Liver (tissue), 9 donors: Measurements from ENCODE around the gene ANTXR1. TPM values are rescaled to one million over a fixed set of nuclear protein-coding genes. Genes with fewer than 3 reads are reported as not detected.

Experiments used
- DNase-seq: peaks from one replicate; pipeline ENCODE4 v3.0.0-alpha.2; 2017; ENCODE audit warnings: low spot score
- H3K27ac ChIP-seq, 2 donors: one replicate each; pipeline ENCODE4 v1.7.0; 2013; ENCODE audit warnings: inconsistent platforms in 2 of 2, low read length in 2 of 2, control low read depth in 1 of 2, low read depth in 1 of 2, mild to moderate bottlenecking in 1 of 2
- H3K27me3 ChIP-seq, 4 donors: one replicate each; pipeline versions ENCODE4 v1.6.1 to v1.7.0; 2013; ENCODE audit warnings: low read length in 3 of 4, inconsistent platforms in 1 of 4, mild to moderate bottlenecking in 1 of 4, moderate library complexity in 1 of 4; ENCODE audit not compliant: control insufficient read depth in 4 of 4, insufficient read depth in 4 of 4
- H3K36me3 ChIP-seq, 4 donors: one replicate each; pipeline versions ENCODE4 v1.6.1 to v1.7.0; 2013; ENCODE audit warnings: low read length in 3 of 4, mild to moderate bottlenecking in 3 of 4, low read depth in 1 of 4, moderate library complexity in 1 of 4; ENCODE audit not compliant: control insufficient read depth in 4 of 4, insufficient read depth in 3 of 4
- H3K4me1 ChIP-seq, 4 donors: one replicate each; pipeline versions ENCODE4 v1.6.1 to v1.7.0; 2013; ENCODE audit warnings: low read length in 3 of 4, mild to moderate bottlenecking in 3 of 4, moderate library complexity in 1 of 4; ENCODE audit not compliant: control insufficient read depth in 4 of 4, insufficient read depth in 4 of 4
- H3K4me3 ChIP-seq, 3 donors: one replicate each; pipeline versions ENCODE4 v1.6.1 to v1.7.0; 2013; ENCODE audit warnings: low read length in 3 of 3, control low read depth in 1 of 3, low read depth in 1 of 3, mild to moderate bottlenecking in 1 of 3
- H3K9ac ChIP-seq, 2 donors: one replicate each; pipeline ENCODE4 v1.7.0; 2013; ENCODE audit warnings: low read length in 2 of 2, mild to moderate bottlenecking in 2 of 2, moderate library complexity in 2 of 2, control low read depth in 1 of 2, low read depth in 1 of 2
- H3K9me3 ChIP-seq, 4 donors: one replicate each; pipeline versions ENCODE4 v1.6.1 to v1.7.0; 2013; ENCODE audit warnings: low read length in 3 of 4; ENCODE audit not compliant: control insufficient read depth in 4 of 4
- ATF3 ChIP-seq: IDR thresholded peaks from 2 replicates; pipeline ENCODE4 v1.6.1; 2016; ENCODE audit warnings: antibody characterized with exemption
- CTCF ChIP-seq: fragments of 150-350 bp; IDR thresholded peaks from 2 replicates; pipeline ENCODE4 v1.5.1; 2017; ENCODE audit warnings: improper control_type of control experiment, low read depth, low read length; ENCODE audit not compliant: missing input control
- EGR1 ChIP-seq, 2 donors: IDR thresholded peaks; 2 replicates each; pipeline ENCODE4 v1.6.1; 2016 to 2018; ENCODE audit warnings: antibody characterized with exemption in 2 of 2, low read depth in 2 of 2
- GABPA ChIP-seq, 2 donors: IDR thresholded peaks in 1 of 2; conservative IDR thresholded peaks in 1 of 2; 2 replicates each; pipeline ENCODE4 v1.6.1; 2016; ENCODE audit warnings: antibody characterized with exemption in 2 of 2, mild to moderate bottlenecking in 1 of 2, moderate library complexity in 1 of 2
- HNF4G ChIP-seq: IDR thresholded peaks from 2 replicates; pipeline ENCODE4 v1.6.1; 2016; ENCODE audit warnings: antibody characterized with exemption
- JUND ChIP-seq, 2 donors: IDR thresholded peaks; 2 replicates each; pipeline ENCODE4 v1.6.1; 2016; ENCODE audit warnings: antibody characterized with exemption in 2 of 2
- SP1 ChIP-seq: IDR thresholded peaks from 2 replicates; pipeline ENCODE4 v1.6.1; 2018; ENCODE audit warnings: antibody characterized with exemption, mild to moderate bottlenecking
- TAF1 ChIP-seq: conservative IDR thresholded peaks from 2 replicates; pipeline ENCODE4 v1.6.1; 2016; ENCODE audit warnings: antibody characterized with exemption, mild to moderate bottlenecking
- YY1 ChIP-seq: IDR thresholded peaks from 2 replicates; pipeline ENCODE4 v1.6.1; 2016; ENCODE audit warnings: antibody characterized with exemption, mild to moderate bottlenecking
- ZBTB33 ChIP-seq: IDR thresholded peaks from 2 replicates; pipeline ENCODE4 v1.6.1; 2016; ENCODE audit warnings: antibody characterized with exemption
- WGBS: extraction: QIAGEN DNeasy Blood & Tissue Kit; methylation state at CpG from one replicate; pipeline ENCODE4 v1.1.7; 2013; 5-methylcytosine and 5-hydroxymethylcytosine counted together
- polyA plus RNA-seq, 2 donors: library from polyadenylated mRNA; stranded (reverse) in 1 of 2; unstranded in 1 of 2; fragments of 200-250 nt in 1 of 2; fragments of >200 nt in 1 of 2; fragmentation: Nextera tagmentation in 1 of 2; extraction: Ambion mirVana in 1 of 2; gene quantifications; one replicate each; pipeline versions ENCODE4 v1.2.1 to v1.2.3, GENCODE V29; 2013 to 2015
- total RNA-seq, 2 donors: library from RNA; depleted of rRNA; stranded (reverse); fragments of >200 nt; gene quantifications; one replicate each; pipeline ENCODE4 v1.2.3, GENCODE V29; 2014
- TF ChIP-seq, protein P1 (sequence below): IDR thresholded peaks from 2 replicates; pipeline ENCODE4 v1.6.1; 2016; ENCODE audit warnings: antibody characterized with exemption, mild to moderate bottlenecking
- TF ChIP-seq, protein P2 (sequence below): IDR thresholded peaks from 2 replicates; pipeline ENCODE4 v1.6.1; 2016; ENCODE audit warnings: antibody characterized with exemption
- donor health status: healthy.
- donor health status: healthy.
- donor health status: healthy.
- donor health status: healthy.
- donor health status: healthy.

ANTXR1 gene
- total and polyA plus RNA-seq, 4 donors = 0.60 to 3.6 (median 1.8) TPM

- Histone ChIP-seq H3K9me3 (no peaks in the 10 kb centered on the region), H3K36me3 (no peaks in the 10 kb centered on the region), H3K9ac (no peak overlapping the region), H3K4me3 (no peak overlapping the region), H3K27ac (no peak overlapping the region), H3K4me1 (no peaks in the 10 kb centered on the region), H3K27me3 (peaks cover 0 to 2% (median 0%) of the 10 kb centered on the region in 4 donors)
- TF ChIP-seq, protein P1, sequence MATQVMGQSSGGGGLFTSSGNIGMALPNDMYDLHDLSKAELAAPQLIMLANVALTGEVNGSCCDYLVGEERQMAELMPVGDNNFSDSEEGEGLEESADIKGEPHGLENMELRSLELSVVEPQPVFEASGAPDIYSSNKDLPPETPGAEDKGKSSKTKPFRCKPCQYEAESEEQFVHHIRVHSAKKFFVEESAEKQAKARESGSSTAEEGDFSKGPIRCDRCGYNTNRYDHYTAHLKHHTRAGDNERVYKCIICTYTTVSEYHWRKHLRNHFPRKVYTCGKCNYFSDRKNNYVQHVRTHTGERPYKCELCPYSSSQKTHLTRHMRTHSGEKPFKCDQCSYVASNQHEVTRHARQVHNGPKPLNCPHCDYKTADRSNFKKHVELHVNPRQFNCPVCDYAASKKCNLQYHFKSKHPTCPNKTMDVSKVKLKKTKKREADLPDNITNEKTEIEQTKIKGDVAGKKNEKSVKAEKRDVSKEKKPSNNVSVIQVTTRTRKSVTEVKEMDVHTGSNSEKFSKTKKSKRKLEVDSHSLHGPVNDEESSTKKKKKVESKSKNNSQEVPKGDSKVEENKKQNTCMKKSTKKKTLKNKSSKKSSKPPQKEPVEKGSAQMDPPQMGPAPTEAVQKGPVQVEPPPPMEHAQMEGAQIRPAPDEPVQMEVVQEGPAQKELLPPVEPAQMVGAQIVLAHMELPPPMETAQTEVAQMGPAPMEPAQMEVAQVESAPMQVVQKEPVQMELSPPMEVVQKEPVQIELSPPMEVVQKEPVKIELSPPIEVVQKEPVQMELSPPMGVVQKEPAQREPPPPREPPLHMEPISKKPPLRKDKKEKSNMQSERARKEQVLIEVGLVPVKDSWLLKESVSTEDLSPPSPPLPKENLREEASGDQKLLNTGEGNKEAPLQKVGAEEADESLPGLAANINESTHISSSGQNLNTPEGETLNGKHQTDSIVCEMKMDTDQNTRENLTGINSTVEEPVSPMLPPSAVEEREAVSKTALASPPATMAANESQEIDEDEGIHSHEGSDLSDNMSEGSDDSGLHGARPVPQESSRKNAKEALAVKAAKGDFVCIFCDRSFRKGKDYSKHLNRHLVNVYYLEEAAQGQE = no peak
- TF ChIP-seq, protein P2, sequence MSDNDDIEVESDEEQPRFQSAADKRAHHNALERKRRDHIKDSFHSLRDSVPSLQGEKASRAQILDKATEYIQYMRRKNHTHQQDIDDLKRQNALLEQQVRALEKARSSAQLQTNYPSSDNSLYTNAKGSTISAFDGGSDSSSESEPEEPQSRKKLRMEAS = no peak
- TF ChIP-seq TAF1 = no peak
- no peak for TF ChIP-seq CTCF
- no peak for TF ChIP-seq GABPA (IDR thresholded peaks at IDR 0.05 in 1 of 2, conservative IDR thresholded peaks at IDR 0.05 in 1 of 2)
- TF ChIP-seq ZBTB33 = no peak
- no peak for TF ChIP-seq HNF4G
- TF ChIP-seq ATF3 = no peak
- no peak for DNase-seq
- WGBS = 80% methylated on average over 4 of the region's 4 CpGs
Observed at GRCh38 chr2:69086466-69086865, 73.5 kb downstream of the ANTXR1 start.

DNA sequence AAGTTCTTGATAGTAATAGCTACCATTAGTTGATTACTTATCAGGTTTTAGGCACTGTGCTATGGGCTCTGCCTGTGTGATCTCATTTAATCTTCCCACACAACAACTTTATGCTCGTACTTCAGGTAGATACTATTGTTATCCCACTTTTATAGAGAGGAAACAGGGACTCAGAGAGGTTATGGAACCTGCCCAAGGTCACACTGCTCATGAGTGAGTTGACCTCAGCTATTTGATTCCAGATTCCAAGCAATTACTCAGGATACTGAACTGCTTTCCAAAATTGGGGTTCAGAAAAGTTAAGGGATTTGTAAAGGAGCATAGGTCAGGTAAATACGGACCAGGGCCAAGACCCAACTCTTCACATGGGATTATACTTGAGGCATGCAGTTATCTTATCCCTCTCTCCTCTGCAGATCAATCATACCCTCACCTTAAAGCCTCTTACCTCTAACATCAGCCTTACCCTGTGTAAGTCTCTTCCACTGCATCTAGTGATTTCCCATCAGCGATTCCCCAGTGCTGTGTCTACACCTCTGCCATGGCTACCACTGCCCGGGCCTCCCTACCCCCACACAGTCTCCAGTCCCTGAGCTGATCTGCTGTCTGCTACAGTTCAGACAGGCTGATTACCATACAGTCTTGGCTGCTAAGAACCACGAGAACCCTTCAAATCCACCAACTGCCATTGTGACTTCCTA is 74.4 kb downstream of the ANTXR1 start:
- Histone ChIP-seq H3K4me1 (no peaks in the 10 kb centered on the region), H3K9ac (no peak overlapping the region), H3K4me3 (no peak overlapping the region), H3K27me3 (peaks cover 0 to 2% (median 0%) of the 10 kb centered on the region in 4 donors), H3K27ac (no peak overlapping the region), H3K9me3 (no peaks in the 10 kb centered on the region), H3K36me3 (no peaks in the 10 kb centered on the region)
- no peak for TF ChIP-seq EGR1 (IDR thresholded peaks at IDR 0.05; ENCODE audit: low read depth in 2 of 2)
- no peak for TF ChIP-seq JUND (IDR thresholded peaks at IDR 0.05)
- no peak for TF ChIP-seq YY1
- no peak for TF ChIP-seq SP1
- DNase-seq = no peak
- WGBS = 89% methylated on average over 5 of the region's 5 CpGs
